DMS 273 (cell line): ENCODE results near the gene XAF1.
"Not testable (repeated sequence)": the region's sequence is repeated elsewhere in the genome, so short reads cannot be mapped to it uniquely, and the experiment has no call there.

Experiments
- DNase-seq: peaks from one replicate; lab custom pipeline; 2025; ENCODE audit not compliant: unreplicated experiment; lab: John Stamatoyannopoulos, UW

The XAF1 gene

DNA sequence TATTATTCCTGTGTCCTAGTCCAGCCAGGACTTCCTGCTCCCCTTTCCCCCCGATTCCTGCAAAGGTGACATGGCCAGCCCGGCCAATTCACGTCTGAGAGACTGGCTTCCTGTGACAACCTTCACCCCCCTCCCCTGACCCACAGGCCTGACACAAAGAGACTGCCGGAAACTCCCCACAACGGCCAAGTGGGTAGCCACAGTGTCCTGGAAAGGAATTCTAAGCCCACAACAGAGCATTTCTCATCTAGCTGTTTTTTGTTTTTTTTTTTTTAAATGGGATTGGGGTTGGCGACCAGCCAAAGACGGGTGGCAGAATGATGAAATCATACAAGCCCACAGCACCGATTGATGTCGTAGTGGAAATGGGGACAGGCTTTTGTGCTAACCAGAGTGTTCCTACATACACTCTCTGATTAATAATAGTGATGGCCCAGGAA lies 2.8 kb upstream of the XAF1 start:
- no peak for DNase-seq

DNA sequence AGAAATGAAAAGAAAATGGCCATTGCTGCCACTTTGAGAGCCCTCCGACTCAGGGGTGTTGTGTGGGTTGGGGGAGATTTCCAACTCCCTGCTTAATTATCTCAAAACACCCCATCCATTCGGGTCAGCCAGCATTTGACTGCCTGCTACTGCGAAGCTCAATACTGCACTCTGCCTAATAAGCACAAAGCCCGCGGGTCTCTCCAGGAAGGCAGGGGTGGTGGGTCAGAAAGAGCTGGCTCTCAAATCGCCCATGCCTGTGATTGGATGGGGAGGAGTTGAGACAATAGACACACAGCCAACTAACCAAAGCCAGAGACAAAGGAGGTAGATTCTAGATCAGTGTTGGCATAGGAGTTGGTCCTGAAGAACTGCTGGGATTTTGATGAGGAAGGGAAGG lies 2.3 kb upstream of the XAF1 start:
- no peak for DNase-seq

GRCh38 chr17:6755281-6755680 lies 565 bp upstream of the XAF1 start:
- peak; percentile 5 for DNase-seq

DNA sequence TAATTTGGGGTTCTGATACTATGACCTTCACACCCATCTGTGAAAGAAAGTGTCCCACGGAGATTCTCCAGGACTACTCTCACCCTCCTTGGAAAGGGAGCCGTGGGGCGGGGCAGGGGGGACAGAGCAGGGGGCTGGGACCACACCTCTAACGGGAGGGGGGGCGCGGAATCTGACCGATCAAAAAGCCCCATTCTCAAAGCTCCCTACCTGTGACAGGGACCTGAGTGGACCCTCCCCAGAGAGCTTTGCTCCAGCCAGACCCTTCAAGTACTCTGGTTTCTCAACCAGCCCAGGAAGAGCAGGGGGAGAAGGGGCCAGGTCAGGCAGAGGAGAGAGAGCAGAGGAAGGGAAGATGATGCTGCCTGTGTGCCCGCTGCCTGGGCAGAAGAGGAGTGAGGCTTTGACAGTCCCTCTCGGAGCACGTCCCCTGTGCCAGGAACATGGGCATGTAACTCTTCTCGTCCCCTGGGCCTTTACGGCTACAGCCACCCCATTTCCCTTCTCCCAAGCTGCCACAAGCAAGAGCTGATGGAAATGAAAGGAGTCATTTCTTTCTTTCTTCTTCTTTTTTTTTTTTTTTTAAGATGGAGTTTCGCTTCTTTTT lies 682 bp downstream of the XAF1 start:
- DNase-seq = no peak

GRCh38 chr17:6757747-6758146 lies 1.9 kb downstream of the XAF1 start:
- no peak for DNase-seq

- no peak for DNase-seq
Measured at GRCh38 chr17:6761779-6762178, 5.9 kb downstream of the XAF1 start.

- DNase-seq = no peak
Measured at GRCh38 chr17:6768447-6768846, 12.6 kb downstream of the XAF1 start.

- DNase-seq = no peak
Measured at GRCh38 chr17:6772016-6772415, 16.2 kb downstream of the XAF1 start.

GRCh38 chr17:6774906-6775305 lies 19.1 kb downstream of the XAF1 start:
- DNase-seq = not testable (repeated sequence)

- DNase-seq = peak; percentile 30
Measured at GRCh38 chr17:6775871-6776405, 20.1 kb downstream of the XAF1 start, which contains the start of gene FBXO39. TSS of gene FBXO39 (plus strand) at chr17:6776215. CDS start at chr17:6779869, 3,654 bp downstream.

GRCh38 chr17:6779411-6779810 lies 23.6 kb downstream of the XAF1 start:
- no peak for DNase-seq

DNA sequence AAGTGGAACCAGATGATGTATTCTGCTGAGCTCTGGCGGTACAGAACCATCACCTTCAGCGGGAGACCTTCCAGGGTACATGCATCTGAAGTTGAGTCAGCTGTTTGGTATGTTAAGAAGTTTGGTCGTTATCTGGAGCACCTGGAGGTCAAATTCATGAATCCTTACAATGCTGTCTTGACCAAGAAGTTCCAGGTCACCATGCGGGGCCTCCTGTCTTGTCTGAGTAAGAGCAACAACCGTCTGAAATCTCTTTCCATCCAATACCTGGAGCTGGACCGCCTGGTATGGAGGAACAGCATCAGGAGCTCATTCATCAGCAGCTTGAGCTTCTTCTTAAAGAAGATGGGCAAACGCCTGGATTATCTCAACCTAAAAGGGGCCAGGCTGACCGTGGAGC lies 24.2 kb downstream of the XAF1 start:
- no peak for DNase-seq

DNA sequence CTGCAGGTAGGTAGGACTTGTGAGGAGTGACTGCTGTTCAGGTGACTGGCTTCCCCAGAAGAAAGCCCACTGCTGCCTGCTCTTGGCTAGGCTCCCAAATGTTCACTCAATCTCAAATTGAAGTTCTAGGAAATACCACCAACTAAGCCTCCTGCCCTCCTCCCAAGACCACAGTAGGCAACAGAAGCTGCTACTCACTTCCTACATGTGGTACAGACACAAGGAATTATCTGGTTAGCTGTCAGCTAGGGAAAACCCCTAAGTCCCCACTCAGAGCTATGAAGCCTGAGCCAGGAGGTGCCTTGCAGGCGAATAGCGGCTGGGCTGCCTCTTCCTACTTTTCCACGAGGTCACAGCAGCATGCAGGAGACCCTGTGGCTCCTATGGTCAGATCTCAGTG lies 25.0 kb downstream of the XAF1 start:
- DNase-seq = no peak

GRCh38 chr17:6782244-6782643 lies 26.4 kb downstream of the XAF1 start:
- no peak for DNase-seq

- no peak for DNase-seq
Measured at GRCh38 chr17:6786618-6787017, 30.8 kb downstream of the XAF1 start.

DNA sequence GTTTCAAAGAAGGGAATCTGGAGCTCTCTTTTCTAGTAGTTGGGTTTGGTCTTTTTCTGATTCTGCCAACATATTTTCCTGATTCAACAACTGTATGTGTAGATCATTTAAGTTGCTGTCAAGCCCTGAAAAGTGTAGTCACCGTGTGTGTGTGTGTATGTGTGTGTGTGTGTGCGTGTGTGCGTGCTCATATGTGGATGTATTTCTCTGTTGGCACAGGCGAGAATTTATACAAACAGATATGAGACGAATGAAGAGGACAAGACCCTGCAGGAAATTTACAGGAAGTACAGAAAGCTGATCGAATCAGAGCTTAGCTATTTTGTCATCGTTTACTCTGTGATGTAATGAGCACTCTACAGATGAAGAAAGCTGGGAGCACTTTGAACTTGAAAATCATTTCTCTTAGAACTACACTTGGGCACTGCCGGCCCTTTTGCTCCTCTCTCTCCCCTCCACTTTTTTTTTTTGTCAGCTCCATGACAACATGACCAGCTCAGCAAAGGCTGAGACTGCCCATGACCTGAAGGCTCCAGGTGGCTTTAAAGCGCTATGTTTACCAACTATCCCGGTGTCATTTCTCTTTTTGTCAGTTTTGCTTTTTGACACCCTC lies 31.3 kb downstream of the XAF1 start:
- DNase-seq = no peak

DNA sequence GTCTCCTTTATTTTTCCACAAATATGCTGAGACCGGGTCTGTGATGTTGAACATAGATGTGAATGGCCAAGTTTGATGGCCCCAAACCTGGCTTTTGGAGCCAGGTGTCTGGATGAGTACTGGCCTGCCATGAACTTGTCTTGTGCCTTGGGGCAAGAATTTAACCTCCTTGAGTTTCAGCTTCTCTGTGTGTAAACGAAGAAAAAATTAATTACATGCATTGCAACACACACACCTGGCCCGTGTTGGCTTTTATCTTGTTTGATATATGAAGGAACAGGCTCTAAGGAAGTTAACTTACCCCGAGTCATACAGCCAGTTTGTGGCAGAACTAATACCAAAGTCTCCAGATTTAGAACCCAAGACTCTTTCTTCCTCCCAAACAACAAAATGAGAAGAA lies 33.3 kb downstream of the XAF1 start:
- no peak for DNase-seq

- no peak for DNase-seq
Measured at GRCh38 chr17:6793748-6794493, 38.1 kb downstream of the XAF1 start.

GRCh38 chr17:6796017-6796886 lies 40.4 kb downstream of the XAF1 start:
- no peak for DNase-seq

DNA sequence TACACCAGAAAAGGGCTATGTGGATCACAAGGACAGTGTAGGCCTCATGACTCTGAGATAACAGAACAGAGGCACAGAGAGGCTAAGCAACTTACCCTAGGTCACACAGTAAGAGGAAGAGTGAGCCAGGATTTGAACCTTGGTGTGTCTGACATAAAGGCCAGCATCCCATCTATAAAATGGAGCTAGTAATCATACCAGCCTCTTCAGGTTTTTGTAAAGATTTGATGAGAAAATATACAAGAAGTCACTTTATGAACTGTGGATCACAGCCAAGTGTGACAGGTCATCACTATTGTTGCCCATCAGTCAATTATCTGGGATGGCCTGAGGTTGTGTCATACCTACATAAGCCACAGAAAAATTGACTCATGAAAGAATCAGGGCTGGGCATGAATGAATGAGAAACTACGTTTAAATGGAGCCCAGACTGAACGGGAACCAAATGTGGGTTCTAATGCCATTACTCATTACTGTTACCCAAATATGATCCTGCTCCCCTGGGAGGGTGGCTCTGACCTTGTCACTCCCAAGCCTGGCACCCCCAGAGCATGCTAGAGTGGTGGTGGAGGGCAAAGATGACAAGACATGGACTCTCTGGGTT lies 41.1 kb downstream of the XAF1 start:
- DNase-seq = no peak
